UCSD-AML1 (cell line): Measurements from ENCODE around the gene ABHD10.

ENCODE experiments used
- DNase-seq: peaks from one replicate; lab custom pipeline; 2025; ENCODE audit not compliant: unreplicated experiment; lab: John Stamatoyannopoulos, UW

ABHD10 gene

DNA sequence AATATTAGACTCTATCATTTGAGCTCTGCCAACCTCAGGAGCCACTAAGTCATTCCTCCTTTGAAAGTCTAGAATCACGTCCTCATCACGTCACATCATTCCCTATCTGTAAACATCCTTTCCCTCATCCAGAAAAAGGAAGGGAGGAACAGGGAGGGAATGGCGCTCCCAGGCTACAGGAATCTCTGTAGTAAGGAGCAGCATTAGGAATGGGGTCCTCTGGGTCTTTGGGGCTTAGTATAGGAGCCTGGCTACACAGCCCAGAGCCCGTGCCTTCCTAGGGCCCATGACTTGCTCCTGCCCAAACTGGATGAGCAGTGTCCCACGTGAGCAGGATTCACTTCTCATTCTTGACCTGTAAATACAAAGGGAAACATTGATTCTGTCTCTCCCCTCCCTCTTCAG lies 21.5 kb downstream of the ABHD10 start:
- no peak for DNase-seq

DNA sequence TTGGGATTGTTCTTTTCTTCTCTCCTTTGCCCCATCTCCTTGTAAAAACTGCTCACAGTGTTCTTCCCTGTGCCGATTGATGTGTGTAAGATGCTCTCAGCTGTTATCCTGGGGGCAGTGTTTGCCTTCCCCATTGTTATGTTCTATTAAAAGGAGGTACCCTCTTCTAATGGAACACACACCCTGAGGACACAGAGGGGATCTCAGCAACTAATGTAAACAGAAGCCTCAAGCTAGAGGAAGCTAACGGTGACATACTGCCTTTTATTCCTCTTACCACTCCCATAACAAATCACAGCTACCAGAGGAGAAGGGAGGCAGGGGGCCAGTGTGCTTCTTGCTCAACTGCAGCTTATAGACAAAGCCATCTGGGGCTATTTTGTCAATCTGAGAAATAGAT lies 22.1 kb downstream of the ABHD10 start:
- no peak for DNase-seq

DNA sequence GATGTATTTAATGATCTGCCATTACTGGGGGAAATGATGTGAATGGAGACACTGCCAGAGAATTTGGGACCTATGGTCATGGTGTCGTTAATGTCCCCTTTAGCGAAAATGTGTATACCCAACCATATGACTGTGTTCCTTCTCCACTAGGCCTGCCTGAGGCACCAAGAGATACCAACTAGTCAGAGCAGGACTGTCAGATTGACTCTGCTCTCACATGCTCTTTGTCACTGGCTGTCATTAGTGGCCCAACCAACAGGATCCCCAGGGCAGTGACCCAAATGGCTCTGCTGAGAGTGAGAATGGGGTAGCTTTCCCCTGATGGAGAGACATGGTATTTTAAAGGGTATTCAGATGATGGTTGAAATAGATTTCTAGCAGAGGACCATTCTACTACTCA lies 22.7 kb downstream of the ABHD10 start:
- no peak for DNase-seq

DNA sequence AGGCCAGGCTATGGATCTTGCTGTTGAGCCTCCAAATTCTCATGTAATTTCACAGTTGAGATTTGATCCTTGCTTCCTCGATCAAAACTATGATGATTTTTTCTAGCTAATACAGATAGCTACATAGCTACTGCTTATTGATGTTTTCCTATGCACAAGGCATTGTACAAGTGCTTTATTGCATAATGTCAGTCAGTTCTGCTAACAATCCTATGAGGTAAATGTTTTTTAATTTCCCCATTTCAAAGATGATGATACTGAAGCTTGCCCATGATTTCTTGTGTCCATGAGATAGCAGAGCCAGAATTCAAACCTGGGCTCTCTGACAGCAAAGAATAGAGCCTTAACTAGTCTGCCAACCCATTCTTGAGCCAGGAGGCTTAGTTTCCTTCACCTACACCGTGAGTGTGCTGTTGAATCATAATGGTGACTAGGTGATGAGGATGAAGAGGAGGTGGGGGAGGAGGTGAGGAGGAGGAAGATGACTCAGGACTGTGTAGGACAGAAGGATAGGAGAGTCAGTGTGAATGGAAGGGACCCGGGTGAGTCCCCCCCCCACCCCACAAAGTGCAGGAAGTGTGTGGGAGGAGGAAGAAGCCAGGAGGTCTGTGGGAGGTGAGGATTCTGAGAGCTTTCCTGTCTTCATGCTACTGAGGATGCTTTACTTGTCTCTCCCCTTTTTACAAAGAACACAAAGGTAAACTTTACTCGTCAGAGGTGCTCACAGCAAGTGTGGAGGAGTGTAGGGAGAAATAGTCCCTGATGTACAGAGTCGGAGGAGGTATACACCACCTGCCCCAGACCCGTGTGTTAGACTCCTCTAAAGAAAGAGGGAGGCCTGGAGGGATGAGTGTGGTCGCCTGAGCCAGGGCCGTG lies 23.5 kb downstream of the ABHD10 start:
- DNase-seq = no peak

DNA sequence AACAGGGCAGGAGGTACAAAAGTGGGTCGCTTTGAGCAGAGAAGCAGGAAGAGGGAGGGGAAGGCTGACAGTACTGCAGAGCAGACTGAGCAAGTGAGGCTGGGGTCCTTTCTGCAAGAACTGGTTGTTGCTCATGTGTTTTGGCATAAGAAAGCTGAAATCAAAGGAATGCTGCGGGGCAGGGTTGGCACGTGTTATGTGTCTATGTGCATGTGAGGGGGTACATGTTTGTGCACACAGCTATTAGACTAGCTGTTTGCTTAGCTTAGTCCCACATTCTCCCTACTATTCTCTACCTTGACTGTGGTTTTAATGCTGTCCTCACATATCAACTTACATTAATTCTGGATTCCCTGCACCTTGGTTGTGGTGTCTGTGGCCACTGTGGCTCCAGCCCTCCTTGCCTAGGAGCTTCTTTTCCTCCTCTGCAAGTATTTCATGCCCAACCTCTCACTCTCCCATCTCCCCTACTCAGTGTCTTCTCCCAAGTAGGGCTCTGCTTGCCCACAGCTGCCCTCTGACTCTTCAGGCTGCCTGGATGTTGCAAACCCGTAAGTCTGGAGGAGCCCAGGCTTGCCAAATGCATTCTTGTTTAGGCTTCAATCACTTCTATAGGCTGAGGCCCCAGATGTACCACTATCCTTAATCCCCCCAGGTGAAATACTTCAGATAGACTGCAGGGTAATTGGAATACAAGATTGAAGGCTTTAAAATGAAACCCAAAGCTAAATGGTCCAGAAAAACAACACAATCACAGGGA lies 24.7 kb downstream of the ABHD10 start:
- DNase-seq = no peak

DNA sequence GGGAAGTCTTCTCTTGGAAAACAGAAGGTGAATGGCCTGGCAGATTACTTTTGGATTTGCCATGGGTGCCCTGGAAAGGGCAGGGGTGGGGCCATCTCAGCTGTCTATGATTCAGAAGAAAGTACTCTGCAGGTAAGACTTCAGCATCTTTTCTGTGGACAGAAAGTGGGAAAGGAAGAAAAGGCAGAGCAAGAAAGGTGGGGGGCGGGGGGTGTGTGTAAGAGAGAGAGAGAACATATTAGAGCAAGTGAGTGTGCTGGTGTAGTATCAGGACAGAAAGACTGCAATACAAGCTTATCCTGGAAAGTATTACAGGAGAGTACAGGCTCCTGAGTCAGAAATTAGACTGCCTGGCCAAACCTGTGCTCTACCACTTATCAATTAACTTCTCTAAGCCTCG lies 25.4 kb downstream of the ABHD10 start:
- DNase-seq = no peak

DNA sequence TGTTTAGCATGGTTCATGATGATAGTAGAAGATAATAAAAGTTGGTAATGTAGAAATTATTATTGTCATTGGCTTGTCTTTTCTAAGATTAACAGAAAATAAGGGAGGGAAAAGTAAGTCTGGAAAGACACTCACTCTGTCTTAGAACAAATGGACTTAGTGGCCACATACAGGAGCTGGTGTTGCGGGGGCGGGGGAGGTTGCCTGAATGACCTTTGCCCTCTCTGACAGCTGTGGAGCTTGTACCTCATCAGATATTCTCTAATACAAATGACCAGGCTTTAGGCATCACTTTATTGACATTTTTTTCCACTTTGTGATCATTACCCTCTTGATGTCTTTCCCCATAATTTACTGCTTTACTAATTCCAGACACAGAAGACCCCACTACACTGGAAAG lies 25.8 kb downstream of the ABHD10 start:
- DNase-seq = no peak

DNA sequence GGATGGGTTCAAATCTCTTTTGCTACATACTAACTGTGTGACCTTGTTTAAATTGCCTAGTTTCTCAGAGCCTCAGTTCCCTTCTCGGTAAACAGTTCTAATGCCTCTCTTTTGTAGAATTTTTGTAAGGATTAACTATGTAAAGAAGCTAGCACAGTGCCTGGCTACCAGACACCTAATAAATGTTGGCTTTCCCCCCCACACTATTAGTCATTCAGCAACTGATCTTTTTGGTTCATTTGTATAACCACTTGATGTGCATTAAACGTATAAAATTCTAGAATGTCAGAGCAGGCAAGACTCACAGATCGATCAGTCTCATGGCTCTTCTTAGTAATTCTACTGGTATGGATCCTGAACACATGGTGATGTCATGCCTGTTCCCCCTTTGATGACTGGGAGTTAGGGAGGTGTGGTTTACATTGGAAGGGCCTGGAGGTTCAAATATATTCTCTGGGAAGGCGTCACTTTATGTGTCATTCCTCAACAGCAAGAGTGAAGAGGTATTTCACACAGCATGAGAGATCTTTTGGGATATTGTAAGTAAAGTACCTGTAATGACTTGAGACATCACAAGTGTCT lies 26.4 kb downstream of the ABHD10 start:
- no peak for DNase-seq

DNA sequence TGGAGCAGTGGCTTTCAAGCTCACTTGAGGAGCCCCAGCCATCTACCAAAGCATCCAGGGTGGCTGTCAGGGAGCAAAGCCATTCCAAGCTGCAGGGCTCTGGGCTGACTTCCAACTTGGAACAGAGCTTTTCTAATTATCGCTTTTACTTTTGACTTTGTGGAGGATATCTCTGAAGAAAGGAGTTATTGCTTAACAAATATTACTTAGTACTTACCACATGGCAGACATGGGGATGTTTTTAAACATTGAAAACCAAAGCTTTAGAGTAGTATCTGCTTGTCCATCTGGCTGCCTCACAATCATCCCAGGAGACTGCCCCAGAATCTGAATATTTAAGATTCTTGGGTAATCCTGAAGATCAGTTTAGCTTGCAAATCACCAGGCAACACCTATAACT lies 28.8 kb downstream of the ABHD10 start:
- DNase-seq = no peak

DNA sequence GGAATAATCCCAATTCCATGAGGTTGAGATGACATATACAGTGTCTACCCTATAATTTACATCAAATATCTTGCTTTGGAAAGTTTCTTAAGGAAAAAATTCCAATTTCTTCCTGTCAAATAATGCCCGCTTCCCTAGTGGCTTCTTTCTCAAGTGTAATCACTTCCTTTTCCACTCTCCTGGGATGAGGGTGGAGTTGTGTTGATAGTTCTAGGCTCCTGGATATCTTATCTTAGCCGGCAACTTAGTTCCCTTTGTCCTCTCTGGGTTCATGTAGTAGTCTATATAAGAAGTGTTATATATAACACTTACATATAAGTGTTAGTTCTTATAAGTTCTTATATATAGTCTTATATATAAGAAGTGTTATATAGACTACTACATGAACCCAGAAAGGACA lies 30.8 kb downstream of the ABHD10 start:
- DNase-seq = no peak

DNA sequence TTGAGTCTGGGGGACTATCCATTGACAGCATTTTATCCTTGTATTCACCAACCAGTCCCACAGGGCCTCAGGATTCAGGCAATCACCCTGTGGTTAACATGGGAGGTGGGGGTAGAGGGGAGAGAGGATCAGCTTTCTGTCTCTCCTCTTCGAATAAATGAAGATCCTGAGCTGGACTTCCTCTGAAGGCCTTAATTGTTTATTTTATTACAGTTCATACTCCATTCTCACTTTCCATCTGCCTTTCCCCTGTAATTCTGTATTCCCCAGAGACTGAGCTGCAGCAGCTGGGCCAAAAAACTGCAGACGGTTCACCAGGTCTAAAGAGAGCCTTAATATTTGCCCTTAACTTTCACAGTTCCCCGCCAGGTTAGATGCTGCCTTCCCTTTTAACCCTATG lies 31.8 kb downstream of the ABHD10 start:
- DNase-seq = no peak

DNA sequence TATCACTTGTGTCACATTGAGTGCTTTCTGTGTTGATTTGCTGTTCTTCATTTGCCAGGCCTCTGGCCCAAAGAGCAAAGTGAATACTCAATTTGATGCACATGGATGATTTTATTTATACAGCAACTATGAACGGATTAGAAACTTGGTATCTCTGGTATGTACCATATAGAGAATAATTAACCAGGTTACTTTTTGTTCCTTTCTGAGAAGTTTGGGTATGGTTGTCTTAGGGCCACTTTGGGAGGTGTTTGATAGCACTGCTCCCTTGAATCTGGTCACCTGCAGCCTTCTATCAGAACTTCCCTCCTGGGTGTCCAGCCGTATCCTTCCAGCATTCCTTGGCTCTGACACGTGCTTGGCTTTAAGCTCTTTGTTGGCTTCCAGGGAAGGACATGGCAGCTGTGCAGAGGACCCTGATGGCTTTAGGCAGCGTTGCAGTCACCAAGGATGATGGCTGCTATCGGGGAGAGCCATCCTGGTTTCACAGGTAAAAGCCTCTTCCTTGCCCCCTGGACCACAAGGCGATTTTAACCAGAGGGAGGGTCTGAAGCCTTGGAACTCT lies 32.6 kb downstream of the ABHD10 start:
- no peak for DNase-seq

DNA sequence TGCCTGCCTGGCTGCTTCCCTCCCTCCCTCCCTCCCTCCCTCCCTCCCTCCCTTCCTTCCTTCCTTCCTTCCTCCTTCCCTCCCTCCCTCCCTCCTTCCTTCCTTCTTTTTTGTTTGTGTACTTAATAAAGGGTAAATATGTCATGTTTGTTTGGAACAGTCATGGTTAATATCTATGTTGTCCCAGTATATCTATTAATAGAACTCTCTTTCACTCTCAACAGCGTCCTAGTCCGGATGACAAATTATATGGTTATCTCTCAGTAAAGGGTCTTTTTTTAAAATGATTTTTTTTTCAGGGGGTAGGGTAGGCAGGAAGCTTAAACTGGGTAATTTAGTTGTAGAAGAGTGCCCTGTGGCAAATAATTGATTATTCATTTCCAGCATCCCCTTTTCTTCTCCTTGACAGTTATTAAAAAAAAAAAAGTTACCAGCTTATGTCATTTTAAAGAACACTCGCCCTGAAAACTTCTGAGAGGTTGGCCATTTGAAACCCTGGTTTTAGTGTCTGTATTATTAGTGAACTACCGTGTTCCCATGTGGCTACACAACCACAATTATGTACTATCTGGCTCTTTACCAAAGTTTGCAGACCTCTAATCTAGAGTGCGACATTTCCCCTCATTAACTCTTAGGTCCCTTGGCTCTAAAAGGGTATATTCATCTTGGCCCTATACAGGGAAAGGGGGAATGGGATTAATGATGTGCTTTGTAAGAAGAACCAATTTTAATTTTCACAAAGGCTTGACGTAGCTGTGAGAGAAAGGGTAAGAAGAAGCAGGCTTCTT lies 33.6 kb downstream of the ABHD10 start:
- no peak for DNase-seq

DNA sequence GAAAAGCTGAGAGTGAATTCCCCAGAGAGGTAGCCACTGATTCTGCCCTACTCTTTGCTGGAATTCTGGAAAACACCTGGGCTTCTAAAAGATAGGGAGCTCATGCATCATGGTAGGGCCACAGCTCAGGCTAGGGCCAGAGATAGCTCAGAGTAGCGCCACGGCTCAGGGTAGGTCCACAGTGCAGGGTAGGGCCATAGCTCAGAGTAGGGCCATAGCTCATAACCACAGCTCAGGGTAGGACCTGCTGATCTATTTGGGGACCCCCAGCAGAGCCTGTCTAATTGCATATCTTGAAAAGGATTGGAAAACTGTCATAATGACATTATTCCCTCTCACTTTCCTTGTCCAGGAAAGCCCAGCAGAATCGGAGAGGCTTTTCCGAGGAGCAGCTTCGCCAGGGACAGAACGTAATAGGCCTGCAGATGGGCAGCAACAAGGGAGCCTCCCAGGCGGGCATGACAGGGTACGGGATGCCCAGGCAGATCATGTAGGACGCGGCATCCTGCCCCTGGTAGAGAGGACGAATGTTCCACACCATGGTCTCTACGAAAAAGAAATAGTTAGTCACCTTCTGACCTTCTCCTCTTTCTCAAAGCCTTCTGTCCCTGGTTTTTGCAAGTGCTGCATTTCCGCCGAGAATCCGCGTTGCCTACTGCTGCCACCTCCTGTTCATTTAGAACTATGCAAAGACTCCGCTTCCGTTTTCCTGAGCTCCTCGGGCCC lies 34.4 kb downstream of the ABHD10 start:
- DNase-seq = no peak

DNA sequence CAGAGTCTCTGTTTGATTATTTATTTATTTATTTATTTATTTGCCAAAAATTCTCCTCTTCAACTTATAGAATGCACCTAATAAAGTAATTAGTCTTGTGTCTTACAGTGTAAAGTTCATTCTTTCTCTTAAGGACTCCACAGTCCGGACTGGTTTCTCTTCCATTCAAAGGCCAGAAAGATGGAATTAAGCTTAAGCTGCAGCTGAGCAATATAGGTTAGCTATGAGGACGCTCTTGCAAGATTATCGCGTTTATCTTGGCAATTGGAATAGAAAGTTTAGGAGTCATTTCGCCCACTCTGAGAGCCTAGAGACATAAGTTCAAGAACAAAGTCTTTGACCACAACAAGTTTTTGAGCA lies 34.9 kb downstream of the ABHD10 start:
- DNase-seq = no peak

DNA sequence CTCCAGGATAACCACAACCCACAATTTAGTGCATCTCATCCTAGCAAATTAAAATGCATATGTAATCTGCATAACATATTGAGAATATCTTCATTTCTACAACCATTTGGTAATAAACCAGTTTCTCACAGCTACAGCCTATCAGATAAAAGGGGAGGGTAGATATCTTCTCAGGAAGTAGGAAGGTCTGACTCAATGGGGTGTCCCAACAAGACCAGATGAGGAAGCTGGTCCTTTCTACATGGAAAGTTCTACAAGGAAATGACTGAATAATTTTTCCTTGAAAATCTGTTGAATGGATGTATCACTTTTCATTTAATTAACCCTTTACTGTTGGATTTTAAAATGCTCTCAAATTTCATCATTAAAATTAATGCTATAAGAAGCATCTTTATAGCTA lies 38.3 kb downstream of the ABHD10 start:
- no peak for DNase-seq

DNA sequence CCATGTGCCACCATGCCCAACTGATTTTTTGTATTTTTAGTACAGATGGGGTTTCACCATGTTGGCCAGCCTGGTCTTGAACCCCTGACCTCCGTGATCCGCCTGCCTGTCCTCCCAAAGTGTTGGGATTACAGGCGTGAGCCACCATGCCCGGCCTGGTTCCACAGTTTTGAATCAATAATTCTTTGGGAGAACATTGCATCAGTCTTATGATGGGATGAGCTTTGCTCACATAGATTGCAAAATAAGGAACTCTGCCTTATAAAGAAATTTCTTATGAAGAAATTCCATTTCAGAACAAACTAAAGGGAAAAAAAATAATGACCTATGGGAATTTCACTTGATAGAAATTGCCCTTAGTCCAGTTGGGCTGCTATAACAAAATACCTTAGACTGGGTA lies 39.9 kb downstream of the ABHD10 start:
- no peak for DNase-seq

DNA sequence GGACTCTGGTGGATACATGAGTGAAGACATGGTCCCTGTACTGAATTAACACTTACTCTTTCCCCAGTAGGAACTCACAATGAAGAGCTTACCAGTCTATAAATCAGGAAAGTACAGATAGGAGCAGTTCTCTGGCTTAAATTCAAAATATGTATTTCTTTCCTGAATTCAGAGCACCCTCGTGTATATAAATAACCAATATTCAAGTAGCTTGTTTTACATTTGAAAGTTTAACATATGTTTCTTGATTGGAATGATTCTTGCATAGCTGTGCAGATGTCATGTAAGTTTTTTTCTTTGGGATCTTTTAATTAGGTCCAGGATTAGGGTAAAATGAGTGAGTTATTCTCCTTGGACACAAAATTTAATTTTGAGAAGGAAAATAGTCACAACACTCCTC lies 40.9 kb downstream of the ABHD10 start:
- no peak for DNase-seq

DNA sequence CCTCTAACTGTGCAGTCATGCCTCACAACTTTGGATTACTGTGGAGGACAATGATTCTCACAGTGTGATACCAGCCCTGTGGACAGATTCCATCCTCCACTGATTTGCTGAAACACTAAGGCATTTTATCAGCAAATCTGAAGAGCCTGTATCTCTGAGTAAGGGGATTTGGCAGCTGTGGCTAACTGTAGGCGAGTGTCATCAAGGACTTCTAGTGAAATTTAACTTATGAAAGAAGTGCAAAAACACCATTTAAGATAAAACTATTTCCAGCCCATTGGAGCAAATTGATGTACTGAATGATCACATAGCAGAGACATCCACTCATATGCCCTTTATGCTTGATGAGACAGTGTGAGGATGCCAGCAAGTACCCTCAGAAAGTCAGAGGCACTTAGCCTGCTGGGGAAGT lies 41.9 kb downstream of the ABHD10 start:
- DNase-seq = no peak

DNA sequence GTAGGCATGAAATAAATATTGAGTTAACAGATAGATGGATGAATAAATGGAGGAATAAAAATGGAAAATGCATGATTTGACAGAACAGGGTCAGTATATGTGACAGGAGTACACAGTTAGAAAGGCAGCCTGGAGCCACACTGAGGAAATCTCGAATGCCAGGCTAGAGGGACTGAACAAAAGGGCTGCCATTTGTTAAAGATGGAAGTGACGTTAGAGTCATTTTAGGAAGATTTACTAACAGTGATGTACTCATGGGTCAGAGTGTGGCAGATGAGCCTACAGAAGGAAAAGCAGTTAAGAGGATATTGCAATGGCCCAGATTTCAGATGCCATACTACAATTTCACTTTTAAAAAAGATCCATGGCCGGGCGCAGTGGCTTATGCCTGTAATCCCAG lies 48.3 kb downstream of the ABHD10 start:
- no peak for DNase-seq
